ENCODE results near the gene CENPX. TPM values are rescaled to one million over a fixed set of nuclear protein-coding genes. Genes with fewer than 3 reads are reported as not detected.

Gene CENPX
- total RNA-seq, 1 experiment from 2014 or later: 77.9 TPM

GRCh38 chr17:82050761-82051641 is 28.3 kb upstream of the CENPX start:
- Mint-ChIP-seq H3K4me1 (peaks cover 0 to 13% of the 10 kb centered on the region in 2 experiments; a peak in 2 of 4 replicates), H3K27ac (peak overlapping the region in 1 of 3 experiments; percentile 64; a peak in 1 of 7 replicates), H3K36me3 (ENCODE audit: insufficient read depth in 1 of 3, low read depth in 3 of 3) (peaks cover 10 to 43% (median 38%) of the 10 kb centered on the region in 3 experiments; a peak in 6 of 7 replicates), H3K27me3 (ENCODE audit: low read depth) (no peaks in the 10 kb centered on the region; the same call in 1 of the 2 replicates), H3K9me3 (no peaks in the 10 kb centered on the region), H3K4me3 (peak overlapping the region; percentile 78 to 86)
- peaks cover 2% of the 10 kb centered on the region for H3K79me1 ChIP-seq (ENCODE audit: insufficient read depth, low read depth, low read length, poor library complexity, severe bottlenecking)
- no peak for DNase-seq
- no peaks in the 10 kb centered on the region for H3K79me2 ChIP-seq (ENCODE audit: insufficient read depth, low read length)
- H3K18ac ChIP-seq (ENCODE audit: insufficient read length, low read depth, low read length): no peak overlapping the region
- peaks cover 3% of the 10 kb centered on the region for H4K20me1 ChIP-seq (ENCODE audit: control insufficient read depth, insufficient read depth, insufficient read length)
- no peak overlapping the region for H2BK12ac ChIP-seq (ENCODE audit: insufficient read length, low read depth, low read length)
- H3K4me2 ChIP-seq (ENCODE audit: insufficient read depth, insufficient read length, low read length): peak overlapping the region; percentile 5
- H4K8ac ChIP-seq (replicated peaks; ENCODE audit: insufficient read length, low read depth, low read length): no peak overlapping the region
- no peak overlapping the region for H3K14ac ChIP-seq (ENCODE audit: insufficient read depth, low read length)
- no peak overlapping the region for H2BK5ac ChIP-seq (ENCODE audit: insufficient read length, low read length)
- H3K23me2 ChIP-seq (ENCODE audit: insufficient read length, low read depth, low read length, poor library complexity, severe bottlenecking): no peaks in the 10 kb centered on the region
- no peak overlapping the region for H4K5ac ChIP-seq (ENCODE audit: insufficient read length, low read depth, low read length)
- no peak overlapping the region for H3K23ac ChIP-seq (ENCODE audit: insufficient read length, low read depth, low read length)
- no peak overlapping the region for H2BK15ac ChIP-seq (ENCODE audit: low read depth, low read length)
- H3K4ac ChIP-seq (ENCODE audit: low read depth, low read length): no peak overlapping the region
- H3K27me3 ChIP-seq (ENCODE audit: insufficient read depth, low read length): no peaks in the 10 kb centered on the region
- no peak overlapping the region for H3K56ac ChIP-seq (ENCODE audit: insufficient read length, low read depth, low read length)
- no peak overlapping the region for H3K27ac ChIP-seq (ENCODE audit: insufficient read length, low read depth, low read length)
- H2BK20ac ChIP-seq (ENCODE audit: low read depth, low read length, poor library complexity, severe bottlenecking): no peak overlapping the region
- no peaks in the 10 kb centered on the region for H3K9me3 ChIP-seq (ENCODE audit: control insufficient read depth, low read depth, low read length)
- TF ChIP-seq CTCF (conservative IDR thresholded peaks at IDR 0.05): no peak
- WGBS (ENCODE audit: extremely low coverage, insufficient read length, low lambda C conversion rate): no CpG with 5 or more reads among the region's 79 CpGs
- no peak overlapping the region for H2BK120ac ChIP-seq (ENCODE audit: low read depth, low read length, poor library complexity, severe bottlenecking)
- no peak overlapping the region for H4K91ac ChIP-seq (ENCODE audit: insufficient read length, low read depth, low read length)
- H2AFZ ChIP-seq (ENCODE audit: low read length): no peak overlapping the region
- H3K4me1 ChIP-seq (ENCODE audit: insufficient read depth, low read length): no peaks in the 10 kb centered on the region
- H3K9ac ChIP-seq (ENCODE audit: extremely low read depth, insufficient read length, low read length): no peak overlapping the region
- no peak overlapping the region for H2AK5ac ChIP-seq (ENCODE audit: insufficient read length, low read length)
- H3T11ph ChIP-seq (ENCODE audit: low read length): no peak overlapping the region

All from H9 (cell line).